Measurements from ENCODE around the gene BCL7A. TPM values are rescaled to one million over a fixed set of nuclear protein-coding genes. Genes with fewer than 3 reads are reported as not detected.

The BCL7A gene
- total and polyA plus RNA-seq, 2 of the 8 experiments (the other 6 are each of a cell fraction or from before 2014, with no cell fraction given) = 11.9 to 12.7 TPM

- TF ChIP-seq, protein P1, sequence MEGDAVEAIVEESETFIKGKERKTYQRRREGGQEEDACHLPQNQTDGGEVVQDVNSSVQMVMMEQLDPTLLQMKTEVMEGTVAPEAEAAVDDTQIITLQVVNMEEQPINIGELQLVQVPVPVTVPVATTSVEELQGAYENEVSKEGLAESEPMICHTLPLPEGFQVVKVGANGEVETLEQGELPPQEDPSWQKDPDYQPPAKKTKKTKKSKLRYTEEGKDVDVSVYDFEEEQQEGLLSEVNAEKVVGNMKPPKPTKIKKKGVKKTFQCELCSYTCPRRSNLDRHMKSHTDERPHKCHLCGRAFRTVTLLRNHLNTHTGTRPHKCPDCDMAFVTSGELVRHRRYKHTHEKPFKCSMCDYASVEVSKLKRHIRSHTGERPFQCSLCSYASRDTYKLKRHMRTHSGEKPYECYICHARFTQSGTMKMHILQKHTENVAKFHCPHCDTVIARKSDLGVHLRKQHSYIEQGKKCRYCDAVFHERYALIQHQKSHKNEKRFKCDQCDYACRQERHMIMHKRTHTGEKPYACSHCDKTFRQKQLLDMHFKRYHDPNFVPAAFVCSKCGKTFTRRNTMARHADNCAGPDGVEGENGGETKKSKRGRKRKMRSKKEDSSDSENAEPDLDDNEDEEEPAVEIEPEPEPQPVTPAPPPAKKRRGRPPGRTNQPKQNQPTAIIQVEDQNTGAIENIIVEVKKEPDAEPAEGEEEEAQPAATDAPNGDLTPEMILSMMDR (IDR thresholded peaks at IDR 0.05; ENCODE audit: control extremely low read depth in 1 of 3, insufficient read depth in 1 of 3, low read depth in 1 of 3, low read length in 3 of 3) = no peak
These were observed 17.8 kb upstream of the BCL7A start (continued) for GRCh38 chr12:122003651-122004611.
